GM19328 (cell line): ENCODE data around the gene MGP.

Experiments used
- ATAC-seq: cut with Tn5 transposase; IDR thresholded peaks from one replicate; pipeline ENCODE4 v1.9.1; 2021; ENCODE audit warnings: mild to moderate bottlenecking, moderate library complexity; ENCODE audit not compliant: unreplicated experiment

MGP gene

DNA sequence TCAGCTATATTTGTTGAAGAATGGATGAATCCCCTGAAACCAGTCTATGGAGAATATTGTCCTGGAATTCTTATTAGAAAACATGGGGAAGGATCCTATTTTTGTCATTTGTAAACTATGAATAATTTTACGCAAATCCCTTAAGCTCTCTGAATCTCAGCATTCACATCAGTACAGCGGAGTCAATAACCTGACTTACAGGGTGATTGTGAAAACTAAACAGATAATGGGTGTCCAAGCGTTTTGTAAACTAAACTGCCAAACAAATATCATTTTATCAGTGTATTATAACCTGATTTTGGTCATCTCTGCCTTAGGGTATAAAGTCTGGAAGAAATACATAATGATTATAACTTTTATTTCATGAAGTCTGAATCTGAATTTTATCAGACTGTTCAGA is 52.3 kb downstream of the MGP start:
- ATAC-seq, result no peak
